Heart right ventricle (tissue), 16 donors: ENCODE data around the gene FANCD2OS. TPM values are rescaled to one million over a fixed set of nuclear protein-coding genes. Genes with fewer than 3 reads are reported as not detected.

Experiments used
- ATAC-seq, 8 donors: fragments of 200-7000 bp; cut with Tn5 transposase; one replicate each; pipeline ENCODE4 v1.9.1; 2020; ENCODE audit warnings: mild to moderate bottlenecking in 8 of 8, moderate library complexity in 8 of 8, moderate number of reproducible peaks in 1 of 8
- DNase-seq, 2 donors: peaks; one replicate each; pipeline ENCODE4 v3.0.0-alpha.2; 2020
- H3K27ac ChIP-seq, 10 donors: fragments of 200-600 bp; sonication (generic) in 2 of 10; one replicate each; pipeline versions ENCODE4 v1.5.0 to v1.8.0; 2020 to 2022; ENCODE audit warnings: mild to moderate bottlenecking in 3 of 10
- H3K27me3 ChIP-seq, 7 donors: fragments of 200-600 bp; one replicate each; pipeline ENCODE4 v1.8.0; 2021 to 2022; ENCODE audit warnings: mild to moderate bottlenecking in 2 of 7
- H3K36me3 ChIP-seq, 9 donors: fragments of 200-600 bp; sonication (generic) in 1 of 9; one replicate each; pipeline versions ENCODE4 v1.5.0 to v1.8.0; 2020 to 2022; ENCODE audit warnings: mild to moderate bottlenecking in 2 of 9
- H3K4me1 ChIP-seq, 9 donors: fragments of 200-600 bp; sonication (generic) in 1 of 9; one replicate each; pipeline versions ENCODE4 v1.5.0 to v1.8.0; 2020 to 2022; ENCODE audit warnings: mild to moderate bottlenecking in 4 of 9
- H3K4me3 ChIP-seq, 10 donors: fragments of 200-600 bp; sonication (generic) in 2 of 10; one replicate each; pipeline versions ENCODE4 v1.5.0 to v1.8.0; 2020 to 2022; ENCODE audit warnings: mild to moderate bottlenecking in 7 of 10, moderate library complexity in 2 of 10
- H3K9me3 ChIP-seq, 11 donors: fragments of 200-600 bp in 10 of 11; sonication (generic) in 2 of 11; one replicate each; pipeline versions ENCODE4 v1.5.0 to v1.8.0; 2013 to 2022; ENCODE audit warnings: mild to moderate bottlenecking in 2 of 11, control low read depth in 1 of 11, moderate library complexity in 1 of 11
- WGBS, 2 donors: extraction: QIAGEN DNeasy Blood & Tissue Kit; methylation state at CpG; one replicate each; pipeline ENCODE4 v1.1.7; 2013; ENCODE audit warnings: inconsistent platforms in 1 of 2; 5-methylcytosine and 5-hydroxymethylcytosine counted together
- intact Hi-C, 10 donors: fragments of 100-400 bp; cut with DNase I; formaldehyde crosslinking; loops; one replicate each; pipeline versions ENCODE4 v1.11.1 to v1.14.2; 2022
- long read RNA-seq, 3 donors: library from polyadenylated mRNA; unstranded; transcript quantifications; one replicate each; pipeline ENCODE4 v2.0.0, GENCODE V29; 2020 to 2021
- polyA plus RNA-seq, 2 donors: library from polyadenylated mRNA; stranded (reverse); fragments of 200-250 nt; gene quantifications; one replicate each; pipeline ENCODE4 v1.2.3, GENCODE V29; 2013
- total RNA-seq, 10 donors: library from RNA; stranded (reverse); fragmentation: NEBNext Ultra II Directional in 3 of 10; extraction: Animal tissue kit (Norgen Biotek cat#: 25700) in 3 of 10; gene quantifications; one replicate each; pipeline versions ENCODE4 v1.2.1 to v1.2.4, GENCODE V29; 2021 to 2023
- TF ChIP-seq, protein P1 (sequence below), 9 donors: fragments of 200-600 bp; sonication (generic) in 2 of 9; IDR thresholded peaks; one replicate each; pipeline versions ENCODE4 v1.5.0 to v1.8.0; 2021 to 2022; ENCODE audit warnings: antibody characterized with exemption in 9 of 9, mild to moderate bottlenecking in 5 of 9, moderate library complexity in 1 of 9
- donor health status: Arrhythmogenic right ventricular cardiomyopathy.
- donor health status: ischemic (EF 13 %, LVEDD 7.1; RV severe dilation, severe dysfunction).
- donor health status: healthy with polysubstance abuse.
- donor health status: DM: no; HTN: yes; CAD: no.
- donor health status: DM: no; HTN: no; CAD: no.
- donor health status: ischemic (EF 25% LVEDD 6.9; RV normal size, moderate dysfunction).
- donor health status: ischemic (EF 25% LVEDD 5.7; RV mildly dilated, moderate dysfunction).
- donor health status: healthy.
- donor health status: DM: yes; HTN: yes; CAD: no.
- donor health status: Ischemic cardiomyopathy.
- donor health status: ischemic (EF 35%, LVEDD 5.7; RV mildly dilated, moderate dysfunction).
- donor health status: nonischemic (EF 11% LVEDD 7.7; RV severe dilation, severe dysfunction).
- donor health status: DM: yes; HTN: yes; CAD: no.
- donor health status: PGD.
- donor health status: ischemic (EF 29% LVEDD 5.4; RV normal size, mild dysfunction).
- donor health status: nonischemic (EF 23%, LVEDD 6.1; RV moderate dilation, normal function).

The FANCD2OS gene, protein sequence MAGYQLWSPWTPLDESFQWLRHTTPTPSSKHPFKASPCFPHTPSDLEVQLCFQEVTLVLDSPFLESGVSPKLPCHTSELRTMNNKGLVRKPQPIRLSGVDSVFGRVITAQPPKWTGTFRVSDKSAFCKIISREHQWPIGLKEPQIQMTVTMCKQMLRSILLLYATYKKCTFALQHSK
- not detected for total RNA-seq
- not detected for polyA plus RNA-seq
- long read RNA-seq, donor 1, result 0 reads
- long read RNA-seq, donor 2, result 0 reads
- long read RNA-seq, donor 3, result 0 reads

GRCh38 chr3:10108091-10108490 lies at the start of gene FANCD2OS:
TSS of gene FANCD2OS (minus strand) at chr3:10108255. CDS start at chr3:10104774, 3,481 bp downstream.
- H3K36me3 ChIP-seq, result no peaks in the 10 kb centered on the region
- intact Hi-C loops, result no loop called here

DNA sequence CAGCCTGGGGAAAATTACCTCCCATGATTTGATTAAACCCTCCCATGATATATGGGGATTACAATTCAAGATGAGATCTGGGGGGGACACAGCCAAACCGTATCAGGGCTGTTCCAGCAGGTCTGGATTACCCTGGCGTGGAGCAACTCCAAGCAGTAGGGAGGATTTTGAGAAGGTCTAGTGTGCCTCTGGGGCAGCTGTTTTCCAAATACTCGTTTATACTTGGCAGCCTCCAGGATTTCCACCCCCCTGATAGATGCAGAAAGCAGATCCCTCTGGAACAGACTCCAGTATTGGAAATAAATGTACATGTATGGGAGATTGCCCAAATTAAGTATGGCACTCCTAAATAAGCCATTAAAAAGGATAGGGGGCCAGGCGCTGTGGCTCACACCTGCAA lies 49.0 kb upstream of the FANCD2OS start:
- Histone ChIP-seq H3K27me3 (no peaks in the 10 kb centered on the region), H3K9me3 (no peaks in the 10 kb centered on the region), H3K4me3 (no peak overlapping the region), H3K27ac (no peak overlapping the region), H3K4me1 (peaks cover 0 to 7% (median 0%) of the 10 kb centered on the region in 9 donors), H3K36me3 (peaks cover 0 to 31% (median 11%) of the 10 kb centered on the region in 9 donors)
- TF ChIP-seq, protein P1, sequence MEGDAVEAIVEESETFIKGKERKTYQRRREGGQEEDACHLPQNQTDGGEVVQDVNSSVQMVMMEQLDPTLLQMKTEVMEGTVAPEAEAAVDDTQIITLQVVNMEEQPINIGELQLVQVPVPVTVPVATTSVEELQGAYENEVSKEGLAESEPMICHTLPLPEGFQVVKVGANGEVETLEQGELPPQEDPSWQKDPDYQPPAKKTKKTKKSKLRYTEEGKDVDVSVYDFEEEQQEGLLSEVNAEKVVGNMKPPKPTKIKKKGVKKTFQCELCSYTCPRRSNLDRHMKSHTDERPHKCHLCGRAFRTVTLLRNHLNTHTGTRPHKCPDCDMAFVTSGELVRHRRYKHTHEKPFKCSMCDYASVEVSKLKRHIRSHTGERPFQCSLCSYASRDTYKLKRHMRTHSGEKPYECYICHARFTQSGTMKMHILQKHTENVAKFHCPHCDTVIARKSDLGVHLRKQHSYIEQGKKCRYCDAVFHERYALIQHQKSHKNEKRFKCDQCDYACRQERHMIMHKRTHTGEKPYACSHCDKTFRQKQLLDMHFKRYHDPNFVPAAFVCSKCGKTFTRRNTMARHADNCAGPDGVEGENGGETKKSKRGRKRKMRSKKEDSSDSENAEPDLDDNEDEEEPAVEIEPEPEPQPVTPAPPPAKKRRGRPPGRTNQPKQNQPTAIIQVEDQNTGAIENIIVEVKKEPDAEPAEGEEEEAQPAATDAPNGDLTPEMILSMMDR (IDR thresholded peaks at IDR 0.05), result no peak
- ATAC-seq (no peak), DNase-seq (no peak)
- WGBS, 2 donors, result 73 to 74% methylated on average over 4 of the region's 4 CpGs
- intact Hi-C loops, result no loop called here

More at GRCh38 chr3:10108091-10108490, at the start of gene FANCD2OS:
- Histone ChIP-seq H3K4me3 (no peak within 1 kb of the TSS), H3K27ac (no peak within 1 kb of the TSS), H3K9me3 (no peaks in the 10 kb centered on the region), H3K27me3 (peaks cover 0 to 7% (median 5%) of the 10 kb centered on the region in 7 donors), H3K4me1 (no peaks in the 10 kb centered on the region)
- TF ChIP-seq, protein P1 (IDR thresholded peaks at IDR 0.05), result no peak
- ATAC-seq (no peak), DNase-seq (no peak)
- 60 to 68% methylated on average over 28 of the region's 28 CpGs for WGBS, 2 donors

- TF ChIP-seq, protein P1 (IDR thresholded peaks at IDR 0.05), result no peak
- ATAC-seq (no peak), DNase-seq (no peak)
- H3K36me3 ChIP-seq, result peaks cover 0 to 45% (median 20%) of the 10 kb centered on the region in 9 donors
- 96 to 97% methylated on average over 4 of the region's 4 CpGs for WGBS, 2 donors
- no peak overlapping the region for H3K4me3 ChIP-seq
- H3K4me1 ChIP-seq, result peaks cover 0 to 6% (median 0%) of the 10 kb centered on the region in 9 donors
- intact Hi-C loops, result no loop called here
- H3K9me3 ChIP-seq, result no peaks in the 10 kb centered on the region
- H3K27ac ChIP-seq, result no peak overlapping the region
- no peaks in the 10 kb centered on the region for H3K27me3 ChIP-seq
These were observed 47.6 kb upstream of the FANCD2OS start for GRCh38 chr3:10155658-10156057.

DNA sequence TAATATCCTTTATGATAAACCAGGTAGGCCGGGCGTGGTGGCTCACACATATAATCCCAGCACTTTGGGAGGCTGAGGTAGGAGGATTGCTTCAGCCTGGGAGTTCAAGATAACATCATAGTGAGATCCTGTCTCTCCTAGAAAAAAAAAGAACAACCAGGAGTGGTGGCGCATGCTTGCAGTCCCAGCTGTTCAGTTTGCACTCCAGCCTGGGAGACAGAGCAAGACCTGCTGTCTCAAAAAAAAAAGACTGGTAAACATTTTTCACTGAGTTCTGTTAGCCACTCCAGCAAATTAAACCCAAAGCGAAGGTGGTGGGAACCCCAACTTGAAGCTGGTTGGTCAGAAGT lies 47.0 kb upstream of the FANCD2OS start:
- ATAC-seq (no peak), DNase-seq (no peak)
- H3K27ac ChIP-seq, result no peak overlapping the region
- H3K9me3 ChIP-seq, result no peaks in the 10 kb centered on the region
- no peak overlapping the region for H3K4me3 ChIP-seq
- 94 to 95% methylated on average over 4 of the region's 4 CpGs for WGBS, 2 donors
- no peaks in the 10 kb centered on the region for H3K27me3 ChIP-seq
- intact Hi-C loops, result no loop called here
- TF ChIP-seq, protein P1 (IDR thresholded peaks at IDR 0.05), result no peak
- H3K36me3 ChIP-seq, result peaks cover 2 to 51% (median 25%) of the 10 kb centered on the region in 9 donors
- H3K4me1 ChIP-seq, result peaks cover 0 to under 1% (median 0%) of the 10 kb centered on the region in 9 donors
